ENCODE data around the gene KRT75.

KRT75 gene

GRCh38 chr12:52438305-52439301, 4.4 kb upstream of the KRT75 start:
- no peak for TF ChIP-seq CTCF (IDR thresholded peaks at IDR 0.05)

- no peak for TF ChIP-seq CTCF (IDR thresholded peaks at IDR 0.05)
Observed at GRCh38 chr12:52437508-52437907, 3.3 kb upstream of the KRT75 start.

GRCh38 chr12:52436828-52437474, 2.8 kb upstream of the KRT75 start:
- no peak for TF ChIP-seq CTCF (IDR thresholded peaks at IDR 0.05)

GRCh38 chr12:52436000-52436827, 2.0 kb upstream of the KRT75 start:
- TF ChIP-seq CTCF (IDR thresholded peaks at IDR 0.05), result no peak

GRCh38 chr12:52435659-52435999, 1.5 kb upstream of the KRT75 start:
- no peak for TF ChIP-seq CTCF (IDR thresholded peaks at IDR 0.05)

GRCh38 chr12:52434760-52435530, 774 bp upstream of the KRT75 start:
- TF ChIP-seq CTCF (IDR thresholded peaks at IDR 0.05), result no peak

All from LNCAP (cell line).